ENCODE results near the gene AIFM2.
"Not testable (repeated sequence)": the region's sequence is repeated elsewhere in the genome, so short reads cannot be mapped to it uniquely, and the experiment has no call there.

The AIFM2 gene

DNA sequence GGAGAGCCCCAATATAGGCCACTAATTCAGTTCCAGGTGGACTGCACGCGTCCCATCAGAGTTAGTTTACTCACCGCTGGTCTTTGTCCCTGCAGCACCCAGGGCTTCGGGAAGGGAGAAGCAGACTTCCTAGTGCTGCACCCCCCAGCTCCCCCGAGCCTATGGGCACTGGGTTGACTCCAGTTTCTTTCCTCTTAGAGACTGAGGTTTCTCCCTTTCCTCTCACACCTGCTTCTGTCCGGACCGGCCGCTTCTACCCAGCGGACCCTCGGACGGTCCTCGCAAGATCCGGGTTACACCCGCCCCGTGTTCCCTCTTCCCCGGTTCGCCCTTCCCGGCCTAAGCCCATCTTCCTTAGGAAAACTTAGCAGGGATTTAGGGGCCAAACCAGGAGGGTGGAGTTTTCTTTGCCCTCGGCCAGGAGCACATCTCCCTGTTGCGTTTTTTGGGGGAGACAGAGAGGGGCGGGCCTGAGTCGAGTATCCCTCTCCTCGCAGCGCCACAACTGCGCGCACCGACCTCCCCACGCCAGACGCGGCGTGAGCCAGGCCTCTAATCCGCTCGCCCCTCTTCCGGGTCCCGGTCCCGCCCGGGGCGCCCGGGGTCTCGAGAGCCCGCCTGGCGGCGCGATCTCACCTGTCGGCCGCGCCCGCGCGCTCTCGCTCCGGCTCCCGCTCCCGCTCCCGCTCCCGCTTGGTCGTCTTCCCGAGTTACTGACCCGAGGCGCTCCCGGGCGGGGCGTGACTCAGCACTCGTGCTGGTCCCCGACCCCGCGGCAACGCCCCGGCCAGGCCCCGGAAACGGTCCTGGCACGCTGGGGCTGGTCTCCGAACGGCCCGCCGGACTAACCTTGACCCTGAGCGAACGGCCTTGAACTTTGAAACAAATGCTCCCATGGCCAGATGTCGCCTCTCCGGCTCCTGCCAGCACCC lies at the start of gene AIFM2:
Gene AIFM2 (minus strand): TSS at position 728 of the 932 bp plus-strand sequence. CDS start 8,741 bp downstream, outside the sequence.
- peak; percentile 51 for DNase-seq

DNA sequence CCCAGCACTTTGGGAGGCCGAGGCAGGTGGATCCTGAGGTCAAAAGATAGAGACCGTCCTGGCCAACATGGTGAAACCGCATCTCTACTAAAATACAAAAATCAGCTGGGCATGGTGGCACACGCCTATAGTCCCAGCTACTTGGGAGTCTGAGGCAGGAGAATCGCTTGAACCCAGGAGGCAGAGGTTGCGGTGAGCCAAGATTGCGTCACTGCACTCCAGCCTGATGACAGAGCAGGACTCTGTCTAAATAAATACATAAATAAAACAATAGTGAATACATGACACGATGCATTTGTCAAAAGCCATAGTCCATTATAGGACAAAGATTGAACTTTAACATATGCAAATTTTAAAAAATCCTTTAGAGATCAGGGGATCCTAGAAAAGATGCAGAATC lies 46.6 kb upstream of the AIFM2 start:
- not testable (repeated sequence) for DNase-seq

DNA sequence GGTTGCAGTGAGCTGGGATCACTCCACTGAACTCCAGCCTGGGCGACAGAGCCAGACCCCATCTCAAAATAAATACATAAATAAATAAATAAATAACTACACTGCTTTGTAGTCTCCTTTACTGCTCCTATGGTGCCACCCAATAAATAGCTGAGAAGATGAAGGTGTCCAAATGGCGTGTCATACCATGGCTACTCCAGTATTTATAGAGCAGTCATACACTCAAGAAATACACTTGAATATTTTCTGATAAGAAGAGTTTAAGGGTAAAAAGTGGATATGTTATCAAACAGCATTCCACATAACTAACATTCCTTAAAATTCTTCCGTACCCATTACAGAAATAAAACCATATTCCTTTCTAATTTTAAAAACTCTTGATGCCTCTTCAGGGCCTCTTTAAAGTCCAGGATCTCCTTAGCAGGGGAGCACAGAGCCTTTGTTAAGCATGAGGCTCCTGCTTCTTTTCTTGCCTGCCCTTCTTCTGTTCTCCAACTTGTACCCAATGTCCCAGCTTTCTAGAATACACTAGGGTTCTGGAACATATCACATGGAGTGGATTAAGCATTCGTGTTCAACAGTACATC lies 45.6 kb upstream of the AIFM2 start:
- no peak for DNase-seq

DNA sequence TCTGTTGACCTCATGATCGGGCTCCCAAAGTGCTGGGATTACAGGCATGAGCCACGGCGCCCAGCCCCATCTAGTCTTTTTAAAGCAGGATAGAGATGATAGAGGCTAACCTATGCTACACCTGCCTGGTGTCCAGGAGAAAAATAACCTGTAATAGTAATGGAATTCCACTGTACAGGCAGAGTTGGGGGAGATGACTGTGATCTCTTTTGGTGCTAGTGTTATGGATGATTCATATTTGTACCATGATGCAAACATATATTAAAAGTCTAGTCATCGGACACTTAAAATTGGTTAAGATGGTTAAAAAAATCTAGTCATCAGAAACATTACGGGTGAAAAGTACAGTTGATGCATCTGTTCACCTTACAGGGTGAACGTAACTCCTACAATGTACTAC lies 43.8 kb upstream of the AIFM2 start:
- no peak for DNase-seq

DNA sequence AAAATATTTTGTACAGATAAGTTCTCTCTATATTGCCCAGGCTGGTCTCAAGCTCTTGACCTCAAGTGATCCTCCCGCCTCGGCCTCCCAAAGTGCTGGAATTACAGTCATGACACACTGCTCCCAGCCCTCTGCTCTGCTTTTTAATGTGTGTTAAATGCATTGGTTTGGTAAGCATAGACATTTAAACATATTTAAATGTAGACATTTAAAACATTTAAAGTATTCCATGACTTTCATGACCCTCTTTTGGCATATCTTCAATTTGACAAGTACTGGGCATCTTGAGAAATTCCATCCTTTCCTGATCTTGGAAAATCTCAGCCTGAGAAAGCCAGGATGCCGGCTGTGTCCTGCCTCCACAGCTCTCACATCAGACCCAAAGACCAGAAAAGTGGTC lies 42.9 kb upstream of the AIFM2 start:
- DNase-seq, result peak; percentile 35

DNA sequence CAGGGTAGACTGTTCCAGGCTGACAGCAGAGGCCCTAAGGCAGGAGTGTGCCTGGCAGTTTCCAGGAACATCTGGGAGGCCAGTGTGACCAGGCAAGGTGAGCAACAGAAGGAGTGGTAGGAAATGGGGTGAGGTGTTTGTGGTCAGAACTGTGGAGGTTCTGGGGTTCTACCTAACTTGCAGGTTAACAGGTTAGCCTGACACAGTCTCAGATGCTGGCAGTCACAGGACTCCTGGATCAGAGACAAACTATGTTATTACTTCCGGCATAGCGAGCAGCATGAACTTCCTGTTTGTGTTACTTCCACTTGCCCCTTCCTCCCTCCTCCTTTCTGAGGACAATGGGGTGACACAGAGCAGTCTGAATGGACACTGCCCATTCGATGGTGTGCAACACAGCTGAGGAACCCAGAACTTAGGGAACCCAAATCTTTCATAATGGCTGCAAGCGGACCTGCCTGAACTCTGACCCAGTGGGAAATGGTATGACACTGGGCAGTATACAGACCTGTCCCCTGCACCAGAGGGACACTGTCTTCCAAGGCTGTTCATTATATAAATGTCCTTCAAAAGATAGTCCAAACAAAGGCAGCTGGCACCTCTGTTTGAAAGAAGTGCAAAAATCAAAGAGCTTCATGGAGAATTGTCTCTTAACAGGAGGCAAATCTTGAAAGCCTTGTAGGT lies 41.6 kb upstream of the AIFM2 start:
- no peak for DNase-seq

DNA sequence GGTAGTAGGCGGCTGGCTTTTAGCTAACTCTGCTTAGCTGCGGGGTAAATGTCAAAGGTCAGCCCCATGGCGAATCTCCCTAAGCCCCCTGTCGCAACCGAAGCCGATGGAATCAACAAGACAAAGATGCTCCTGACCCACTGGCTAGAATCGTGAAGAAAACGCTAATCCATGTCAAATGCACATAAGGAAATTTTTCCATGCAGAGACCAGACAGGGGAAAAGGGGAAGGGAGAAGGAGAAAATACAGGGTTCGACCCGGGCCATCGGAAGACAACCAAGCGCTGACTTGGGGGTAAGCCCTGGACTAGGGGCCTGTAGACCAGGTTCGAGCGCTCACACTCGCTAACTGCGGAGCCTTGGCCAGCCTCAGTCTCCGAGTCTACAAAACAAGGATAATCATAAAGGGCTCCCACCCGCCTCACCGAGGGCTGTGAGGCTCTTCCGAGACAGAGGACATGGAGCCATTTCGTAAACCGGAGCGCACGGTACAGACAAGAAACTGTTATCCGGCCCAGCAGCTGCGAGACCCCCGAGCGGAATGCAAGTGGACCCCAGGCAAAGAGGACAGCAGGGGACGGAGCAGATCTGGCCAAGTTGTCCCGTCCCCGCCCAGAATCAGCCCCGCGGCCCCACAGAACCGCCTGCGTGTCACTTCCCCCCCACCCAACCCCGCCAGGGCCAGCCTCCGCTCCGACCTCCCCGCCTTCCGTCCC lies 37.2 kb upstream of the AIFM2 start:
- no peak for DNase-seq

DNA sequence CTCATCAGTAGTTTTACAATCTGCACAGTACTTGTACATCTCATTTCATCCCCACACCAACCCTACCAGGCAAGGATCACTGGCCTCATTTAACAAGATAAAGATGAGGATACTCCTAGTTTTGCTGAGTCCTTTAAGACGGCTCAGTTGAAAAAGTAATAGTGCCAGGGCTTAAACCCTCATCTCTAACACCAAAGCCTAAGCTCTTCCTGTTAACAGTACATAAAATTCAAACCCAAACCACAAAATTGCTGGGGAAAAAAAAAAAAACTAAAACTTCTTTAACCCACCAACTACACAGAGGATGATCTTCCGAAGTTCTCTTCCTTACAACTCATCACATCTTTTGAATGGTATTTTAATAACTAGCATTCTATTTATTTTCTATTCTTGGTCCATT lies 36.4 kb upstream of the AIFM2 start:
- DNase-seq, result no peak

DNA sequence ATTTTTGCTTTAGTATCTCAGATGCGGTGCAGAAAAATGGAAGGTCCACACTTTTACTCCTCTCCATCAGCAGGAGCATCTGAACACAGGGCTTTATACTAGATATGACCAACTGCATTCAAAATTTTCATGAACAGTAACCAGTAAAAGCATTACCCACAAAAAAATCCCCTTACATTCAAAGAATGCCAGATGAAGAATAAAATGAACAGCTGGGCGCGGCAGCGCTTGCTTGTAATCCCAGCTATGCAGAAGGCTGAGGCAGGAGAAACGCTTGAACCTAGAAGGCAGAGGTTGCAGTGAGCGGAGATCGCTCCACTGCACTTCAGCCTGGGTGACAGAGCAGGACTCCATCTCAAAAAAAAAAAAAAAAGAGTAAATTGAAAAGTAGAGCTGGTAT lies 34.6 kb upstream of the AIFM2 start:
- DNase-seq, result no peak

DNA sequence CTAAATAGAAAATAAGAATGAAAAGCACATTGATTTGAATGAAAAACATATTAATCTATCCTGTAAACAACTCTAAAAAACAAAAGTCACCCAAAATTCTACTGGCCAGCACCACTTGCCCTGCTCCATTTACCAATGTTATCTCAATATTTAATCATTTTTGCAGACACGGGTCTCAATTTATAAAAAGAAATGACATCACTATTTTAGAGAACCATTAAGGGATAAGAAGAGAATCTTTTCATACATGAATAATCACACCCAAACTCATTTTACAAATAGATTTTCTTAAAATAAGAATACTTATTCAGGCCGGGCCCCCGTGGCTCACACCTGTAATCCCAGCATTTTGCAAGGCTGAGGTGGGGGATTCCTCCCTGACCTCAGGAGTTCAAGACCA lies 33.8 kb upstream of the AIFM2 start:
- DNase-seq, result no peak

DNA sequence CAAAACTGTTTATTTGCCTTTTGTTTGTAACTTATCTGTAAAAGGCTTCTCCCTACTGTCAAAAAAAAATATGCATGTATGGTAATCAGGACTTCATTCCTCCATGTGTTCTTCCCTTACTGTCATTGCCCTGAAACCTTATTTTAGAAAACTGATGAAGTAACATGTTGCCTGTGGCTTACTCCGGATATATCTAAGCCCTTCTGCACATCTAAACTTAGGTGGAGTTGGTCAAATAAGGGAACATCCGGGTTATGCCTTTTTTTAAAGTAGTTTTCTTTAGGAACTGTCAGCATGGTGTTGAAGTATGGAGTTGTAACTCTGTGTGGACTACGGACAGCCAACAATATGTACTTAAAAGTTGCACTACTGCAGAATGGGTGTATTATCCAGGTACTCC lies 31.5 kb upstream of the AIFM2 start:
- DNase-seq, result no peak

DNA sequence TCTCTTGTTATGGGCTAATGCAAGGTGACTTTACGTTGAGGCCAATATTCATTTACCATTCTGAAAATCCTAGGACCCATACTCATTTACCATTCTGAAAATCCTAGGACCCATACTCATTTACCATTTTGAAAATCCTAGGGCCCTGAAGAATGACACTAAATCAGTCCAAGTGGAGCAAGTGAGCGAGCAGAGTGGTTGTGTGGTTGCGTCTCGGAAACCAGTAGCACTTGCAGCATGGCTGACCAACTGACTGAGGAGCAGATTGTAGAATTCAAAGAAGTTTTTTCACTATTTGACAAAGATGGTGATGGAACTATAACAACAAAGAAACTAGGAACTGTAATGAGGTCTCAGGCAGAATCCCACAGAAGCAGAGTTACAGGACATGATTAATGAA lies 30.8 kb upstream of the AIFM2 start:
- DNase-seq, result no peak

DNA sequence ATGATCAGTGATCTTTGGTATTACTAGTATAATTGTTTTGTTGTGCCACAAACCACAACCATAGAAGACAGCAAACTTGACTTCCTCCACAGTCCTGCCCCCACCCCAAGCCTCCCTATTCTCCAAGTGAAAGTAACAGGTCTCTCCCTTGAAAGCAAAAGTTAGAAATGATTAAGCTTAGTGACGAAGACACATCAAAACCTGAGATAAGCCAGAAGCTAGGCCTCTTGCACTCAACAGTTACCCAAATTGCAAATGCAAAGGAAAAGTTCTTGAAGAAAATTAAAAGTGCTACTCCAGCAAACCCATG lies 30.2 kb upstream of the AIFM2 start:
- DNase-seq, result no peak

DNA sequence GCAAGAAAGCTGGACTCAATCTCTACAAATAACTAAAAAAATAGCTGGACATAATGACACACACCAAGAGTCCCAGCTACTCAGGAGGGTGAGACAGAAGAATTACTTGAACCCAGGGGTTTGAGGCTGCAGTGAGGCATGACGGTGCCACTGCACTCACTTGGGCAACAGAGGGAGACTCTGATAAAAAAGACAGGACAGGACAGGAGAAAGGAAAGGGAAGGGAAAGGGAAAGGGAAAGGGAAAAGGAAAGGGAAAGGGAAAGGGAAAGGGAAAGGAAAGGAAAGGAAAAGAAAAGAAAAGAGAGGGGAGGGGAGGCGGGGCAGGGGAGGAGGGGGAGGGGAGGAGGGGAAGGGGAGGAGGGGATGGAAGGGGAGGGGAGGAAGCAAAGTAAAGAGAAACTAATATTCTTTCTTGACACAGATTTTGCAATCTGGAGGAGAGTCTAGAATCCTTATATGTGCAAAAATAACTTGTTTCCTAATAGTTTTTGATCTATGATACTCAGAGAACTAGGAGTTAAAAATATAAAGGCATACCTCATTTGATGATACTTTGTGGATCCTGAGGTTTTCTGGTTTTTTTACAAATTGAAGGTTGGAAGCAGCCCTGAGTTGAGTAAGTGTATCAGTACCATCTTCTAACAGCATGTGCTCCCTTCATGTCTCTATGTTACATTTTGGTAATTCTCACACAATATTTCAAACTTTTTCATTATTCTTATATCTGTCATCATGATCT lies 29.7 kb upstream of the AIFM2 start:
- no peak for DNase-seq

DNA sequence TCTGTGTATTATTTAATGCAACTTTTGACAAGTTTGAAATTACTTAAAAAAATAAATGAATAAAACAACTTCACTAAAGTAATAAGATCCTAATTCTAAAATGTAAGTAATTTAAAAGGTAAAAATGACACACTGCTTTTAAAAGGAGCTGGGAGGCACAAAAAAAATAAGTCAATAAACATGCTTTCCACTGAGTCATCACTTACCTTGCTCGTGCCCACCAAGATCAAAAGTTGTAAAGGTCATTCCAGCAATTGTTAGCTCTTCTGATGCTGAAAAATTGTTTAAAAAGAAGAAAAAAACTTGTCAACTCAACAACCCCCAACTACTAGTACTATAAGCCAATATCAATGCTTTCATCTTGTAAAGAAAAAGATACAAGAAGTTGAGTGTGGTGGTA lies 28.2 kb upstream of the AIFM2 start:
- DNase-seq, result no peak

DNA sequence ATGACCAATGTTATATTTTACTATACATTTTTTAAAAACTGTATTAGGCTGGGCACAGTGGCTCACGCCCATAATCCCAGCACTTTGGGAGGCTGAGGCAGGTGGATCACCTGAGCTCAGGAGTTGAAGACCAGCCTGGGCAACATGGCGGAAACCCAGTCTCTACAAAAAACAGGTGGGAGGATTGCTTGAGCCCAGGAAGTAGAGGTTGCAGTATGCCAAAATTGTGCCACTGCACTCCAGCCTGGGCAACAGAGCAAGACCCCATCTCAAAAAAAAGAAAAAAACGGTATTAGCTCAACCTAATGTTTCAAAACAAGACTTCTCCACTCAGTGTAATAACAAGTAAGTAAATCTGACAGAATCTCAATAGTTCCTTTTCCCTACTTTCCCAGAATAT lies 26.7 kb upstream of the AIFM2 start:
- not testable (repeated sequence) for DNase-seq

DNA sequence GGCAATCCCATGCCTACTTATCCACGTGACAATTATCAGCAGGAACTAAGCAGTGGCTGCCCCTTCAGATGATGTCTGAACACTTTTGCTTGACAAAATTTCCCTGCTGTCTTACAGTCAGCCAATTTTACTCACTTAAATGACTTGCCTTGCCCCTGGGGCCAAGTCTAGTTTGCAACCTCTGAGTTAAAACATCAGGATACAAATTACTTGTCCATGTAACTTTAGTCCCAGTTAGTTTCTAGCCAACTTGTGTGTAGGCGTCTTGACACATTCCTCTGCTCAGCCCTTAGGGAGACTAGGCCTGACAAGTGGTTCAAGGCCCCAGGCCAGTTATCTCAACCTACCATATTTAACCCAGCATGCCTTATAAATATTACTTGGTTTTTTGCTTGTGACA lies 25.5 kb upstream of the AIFM2 start:
- DNase-seq, result no peak

DNA sequence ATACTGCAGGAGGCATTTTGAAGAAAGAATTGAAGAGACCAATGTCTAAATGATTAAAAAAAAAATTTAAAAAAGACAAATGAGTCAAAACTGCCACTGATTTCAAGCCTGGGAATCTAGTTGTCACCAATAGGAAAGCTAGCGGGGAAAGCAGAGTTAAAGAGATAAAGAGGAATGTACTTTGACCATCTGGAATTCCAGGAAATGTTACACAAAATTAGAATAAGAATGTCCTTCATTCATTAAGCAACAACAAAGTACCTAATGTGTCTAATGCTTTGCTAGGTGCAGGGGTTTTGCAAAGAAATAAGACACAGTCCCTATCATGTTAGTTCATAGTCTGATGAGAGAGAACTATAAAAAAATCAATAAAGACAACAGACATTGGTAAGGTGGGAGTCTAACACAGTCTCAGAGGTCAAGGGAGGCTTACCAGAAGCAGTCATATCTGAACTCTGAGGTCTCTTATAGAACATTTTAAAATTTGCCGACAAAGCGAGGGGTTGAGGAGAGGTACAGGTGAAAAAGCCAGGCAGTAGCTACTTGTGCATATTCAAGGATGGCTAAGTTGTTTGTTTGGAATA lies 22.7 kb upstream of the AIFM2 start:
- no peak for DNase-seq

DNA sequence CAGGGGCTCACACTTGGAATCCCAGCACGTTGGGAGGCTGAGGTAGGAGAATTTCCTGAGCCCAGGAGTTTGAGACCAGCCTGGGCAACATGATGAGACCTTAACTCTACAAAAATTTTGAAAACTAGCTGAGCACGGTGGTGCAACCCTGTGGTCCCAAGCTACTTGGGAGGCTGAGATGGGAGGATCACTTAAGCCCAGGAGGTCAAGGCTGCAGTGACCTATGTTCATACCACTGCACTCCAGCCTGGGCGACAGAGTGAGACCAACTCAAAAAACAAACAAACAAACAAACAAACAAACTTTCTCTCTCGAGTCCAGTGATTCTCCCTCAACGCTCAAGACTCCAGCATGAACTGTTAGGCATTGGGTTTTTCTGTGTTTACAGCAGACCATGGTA lies 15.9 kb upstream of the AIFM2 start:
- DNase-seq, result no peak

DNA sequence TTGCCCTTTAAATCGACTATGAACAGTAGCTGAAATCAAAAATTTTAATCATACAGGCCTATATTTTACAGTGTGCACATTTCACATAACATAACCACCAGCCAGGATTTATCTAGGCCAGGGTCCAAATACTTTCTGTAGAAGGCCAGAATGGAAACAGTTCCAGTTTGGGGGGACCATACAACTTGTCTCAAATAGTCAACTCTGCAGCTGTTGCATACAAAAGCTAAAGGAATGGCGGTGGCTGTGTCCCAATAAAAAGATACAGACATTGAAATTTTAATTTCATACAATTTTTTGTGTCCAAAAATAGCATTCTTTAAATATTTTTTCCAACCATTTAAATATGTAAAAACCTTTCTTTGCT lies 14.6 kb upstream of the AIFM2 start:
- DNase-seq, result no peak

DNA sequence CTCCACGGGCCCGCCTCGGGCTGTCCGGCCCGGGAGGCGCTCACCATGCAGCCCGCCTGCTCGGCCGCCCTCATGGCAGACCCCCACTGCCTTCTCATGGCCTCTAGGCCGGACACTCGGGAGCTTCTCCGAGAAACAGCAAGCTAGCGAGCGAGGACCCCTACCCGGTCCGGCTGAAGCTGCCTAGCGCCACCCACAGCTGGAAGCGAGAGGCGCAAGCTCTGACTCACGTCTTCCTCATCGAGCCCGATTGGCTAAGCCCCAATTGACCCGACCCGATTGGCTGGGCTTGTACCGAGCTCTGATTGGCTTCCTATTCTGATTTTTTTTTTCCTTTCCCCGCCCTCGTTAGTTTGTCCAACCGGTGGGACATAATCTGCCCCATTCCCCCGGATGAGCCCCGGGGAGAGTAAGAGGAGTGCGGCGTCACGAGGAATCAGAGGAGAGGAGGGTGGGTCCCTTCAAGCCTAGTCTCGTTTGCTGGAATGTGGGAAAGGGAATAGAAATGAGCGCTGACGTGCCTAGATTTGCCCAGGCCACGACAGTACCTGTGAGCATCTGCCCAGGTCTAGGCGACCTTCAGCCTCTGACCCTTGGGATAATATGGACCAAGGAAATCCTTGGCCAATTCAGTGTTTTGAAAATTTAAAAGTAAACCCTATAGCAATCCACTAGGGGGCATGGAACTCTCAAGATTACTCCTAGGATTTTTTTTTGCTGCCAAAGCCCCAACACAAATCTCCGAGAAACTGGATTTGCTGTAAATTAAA lies 14.0 kb upstream of the AIFM2 start, which contains the start of gene TYSND1:
Gene TYSND1 (minus strand): TSS at position 212 of the 770 bp plus-strand sequence. CDS start 114 bp downstream, at position 98.
- DNase-seq, result peak; percentile 98

All from fibroblast of upper back skin (primary cell).